H9 (cell line): Measurements from ENCODE around the gene MYRF. TPM values are rescaled to one million over a fixed set of nuclear protein-coding genes. Genes with fewer than 3 reads are reported as not detected.
A peak's percentile ranks its signal among the peaks of the same experiment; 100 is the strongest.

ENCODE experiments used
- DNase-seq: peaks from one replicate; pipeline ENCODE4 v3.0.0-alpha.2; 2017
- H2AFZ ChIP-seq: one replicate; pipeline ENCODE4 v1.6.1; 2013; ENCODE audit warnings: mild to moderate bottlenecking, low read length, control low read depth, moderate library complexity
- H2AK5ac ChIP-seq: 2 replicates; pipeline ENCODE4 v1.6.1; 2013; ENCODE audit warnings: low read length, control low read depth, mixed read lengths; ENCODE audit not compliant: insufficient read length
- H2BK120ac ChIP-seq: one replicate; pipeline ENCODE4 v1.6.1; 2013; ENCODE audit warnings: low read depth, mild to moderate bottlenecking, low read length, control low read depth, inconsistent platforms; ENCODE audit not compliant: poor library complexity, severe bottlenecking
- H2BK12ac ChIP-seq: 2 replicates; pipeline ENCODE4 v1.6.1; 2013; ENCODE audit warnings: low read length, control low read depth, mixed read lengths, low read depth; ENCODE audit not compliant: insufficient read length
- H2BK15ac ChIP-seq: 2 replicates; pipeline ENCODE4 v1.6.1; 2013; ENCODE audit warnings: low read depth, low read length, control low read depth
- H2BK20ac ChIP-seq: one replicate; pipeline ENCODE4 v1.6.1; 2013; ENCODE audit warnings: low read depth, mild to moderate bottlenecking, low read length, control low read depth, inconsistent platforms; ENCODE audit not compliant: poor library complexity, severe bottlenecking
- H2BK5ac ChIP-seq: 2 replicates; pipeline ENCODE4 v1.6.1; 2013; ENCODE audit warnings: low read length, control low read depth, mixed read lengths; ENCODE audit not compliant: insufficient read length
- H3K14ac ChIP-seq: 2 replicates; pipeline ENCODE4 v1.6.1; 2013; ENCODE audit warnings: low read length, control low read depth; ENCODE audit not compliant: insufficient read depth
- H3K18ac ChIP-seq: 2 replicates; pipeline ENCODE4 v1.6.1; 2013; ENCODE audit warnings: low read depth, mild to moderate bottlenecking, mixed read lengths, low read length, control low read depth; ENCODE audit not compliant: insufficient read length
- H3K23ac ChIP-seq: 2 replicates; pipeline ENCODE4 v1.6.1; 2013; ENCODE audit warnings: low read length, control low read depth, mixed read lengths, low read depth; ENCODE audit not compliant: insufficient read length
- H3K23me2 ChIP-seq: 2 replicates; pipeline ENCODE4 v1.6.1; 2013; ENCODE audit warnings: low read depth, mild to moderate bottlenecking, mixed read lengths, low read length, control low read depth; ENCODE audit not compliant: insufficient read length, poor library complexity, severe bottlenecking
- H3K27ac ChIP-seq: 2 replicates; pipeline ENCODE4 v1.5.1; 2013; ENCODE audit warnings: low read length, control low read depth, mixed read lengths, low read depth; ENCODE audit not compliant: insufficient read length
- H3K27me3 ChIP-seq: 2 replicates; pipeline ENCODE4 v1.6.1; 2013; ENCODE audit warnings: low read length, control low read depth, inconsistent platforms; ENCODE audit not compliant: insufficient read depth
- H3K4ac ChIP-seq: 2 replicates; pipeline ENCODE4 v1.6.1; 2013; ENCODE audit warnings: low read depth, mild to moderate bottlenecking, control low read depth, inconsistent platforms, low read length, moderate library complexity
- H3K4me1 ChIP-seq: 2 replicates; pipeline ENCODE4 v1.6.1; 2013; ENCODE audit warnings: low read length, control low read depth, inconsistent platforms; ENCODE audit not compliant: insufficient read depth
- H3K4me2 ChIP-seq: 2 replicates; pipeline ENCODE4 v1.6.1; 2013; ENCODE audit warnings: low read length, control low read depth, mixed read lengths; ENCODE audit not compliant: insufficient read length, insufficient read depth
- H3K56ac ChIP-seq: 2 replicates; pipeline ENCODE4 v1.6.1; 2013; ENCODE audit warnings: low read depth, mild to moderate bottlenecking, mixed read lengths, low read length, control low read depth; ENCODE audit not compliant: insufficient read length
- H3K79me1 ChIP-seq: 2 replicates; pipeline ENCODE4 v1.6.1; 2013; ENCODE audit warnings: low read depth, mild to moderate bottlenecking, moderate library complexity, low read length, control low read depth, inconsistent platforms; ENCODE audit not compliant: insufficient read depth, poor library complexity, severe bottlenecking
- H3K79me2 ChIP-seq: 2 replicates; pipeline ENCODE4 v1.6.1; 2013; ENCODE audit warnings: low read length, control low read depth, inconsistent platforms; ENCODE audit not compliant: insufficient read depth
- H3K9ac ChIP-seq: 2 replicates; pipeline ENCODE4 v1.6.1; 2013; ENCODE audit warnings: low read length, control low read depth, mixed read lengths; ENCODE audit not compliant: insufficient read length; ENCODE audit errors: extremely low read depth
- H3K9me3 ChIP-seq: one replicate; pipeline ENCODE4 v1.6.1; 2013; ENCODE audit warnings: low read depth, low read length, inconsistent platforms; ENCODE audit not compliant: control insufficient read depth
- H3T11ph ChIP-seq: one replicate; pipeline ENCODE4 v1.6.1; 2013; ENCODE audit warnings: mild to moderate bottlenecking, low read length, control low read depth, inconsistent platforms
- H4K20me1 ChIP-seq: one replicate; pipeline ENCODE4 v1.6.1; 2013; ENCODE audit not compliant: control insufficient read depth, insufficient read length, insufficient read depth
- H4K5ac ChIP-seq: 2 replicates; pipeline ENCODE4 v1.6.1; 2013; ENCODE audit warnings: low read depth, mild to moderate bottlenecking, mixed read lengths, low read length, control low read depth; ENCODE audit not compliant: insufficient read length
- H4K8ac ChIP-seq: replicated peaks from 2 replicates; pipeline ENCODE4 v1.6.1; 2013; ENCODE audit warnings: low read length, control low read depth, mixed read lengths, low read depth; ENCODE audit not compliant: insufficient read length
- H4K91ac ChIP-seq: 2 replicates; pipeline ENCODE4 v1.6.1; 2013; ENCODE audit warnings: low read depth, mild to moderate bottlenecking, moderate library complexity, mixed read lengths, low read length, control low read depth; ENCODE audit not compliant: insufficient read length
- H3K27ac Mint-ChIP-seq, 3 experiments: 2 replicates in 2 of 3; 3 replicates in 1 of 3; pipeline ENCODE4 v1.8.0; 2020 to 2021; ENCODE audit warnings: mixed read lengths in 3 of 3, mild to moderate bottlenecking in 1 of 3, moderate library complexity in 1 of 3
- H3K27me3 Mint-ChIP-seq: 2 replicates; pipeline ENCODE4 v1.8.0; 2021; ENCODE audit warnings: low read depth, mild to moderate bottlenecking, moderate library complexity, mixed read lengths
- H3K36me3 Mint-ChIP-seq, 3 experiments: 2 replicates in 2 of 3; 3 replicates in 1 of 3; pipeline ENCODE4 v1.8.0; 2020 to 2021; ENCODE audit warnings: low read depth in 3 of 3, mixed read lengths in 3 of 3; ENCODE audit not compliant: insufficient read depth in 1 of 3
- H3K4me1 Mint-ChIP-seq, 2 experiments: 2 replicates each; pipeline ENCODE4 v1.8.0; 2020; ENCODE audit warnings: mixed read lengths in 2 of 2
- H3K4me3 Mint-ChIP-seq, 2 experiments: 2 replicates in 1 of 2; 3 replicates in 1 of 2; pipeline ENCODE4 v1.8.0; 2020 to 2021; ENCODE audit warnings: mild to moderate bottlenecking in 2 of 2, mixed read lengths in 2 of 2, moderate library complexity in 1 of 2
- H3K9me3 Mint-ChIP-seq, 2 experiments: 2 replicates in 1 of 2; 3 replicates in 1 of 2; pipeline ENCODE4 v1.8.0; 2020; ENCODE audit warnings: mild to moderate bottlenecking in 2 of 2, mixed read lengths in 2 of 2, moderate library complexity in 1 of 2
- WGBS: extraction: QIAGEN DNeasy Blood & Tissue Kit; methylation state at CpG from one replicate; pipeline ENCODE4 v1.1.7; 2013; ENCODE audit warnings: missing lambda C conversion rate, low lambda C conversion rate, mixed read lengths; ENCODE audit not compliant: insufficient read length; ENCODE audit errors: extremely low coverage; 5-methylcytosine and 5-hydroxymethylcytosine counted together
- total RNA-seq: library from RNA; stranded (reverse); gene quantifications from 2 replicates; pipeline ENCODE4 v1.2.1, GENCODE V29; 2021
- TF ChIP-seq, protein P1 (sequence below): fragments of 200-600 bp; sonication (generic); conservative IDR thresholded peaks from 3 replicates; pipeline ENCODE4 v1.8.0; 2021; ENCODE audit warnings: antibody characterized with exemption, mild to moderate bottlenecking

The MYRF gene
- total RNA-seq, 1 experiment from 2014 or later, result 13.9 TPM

DNA sequence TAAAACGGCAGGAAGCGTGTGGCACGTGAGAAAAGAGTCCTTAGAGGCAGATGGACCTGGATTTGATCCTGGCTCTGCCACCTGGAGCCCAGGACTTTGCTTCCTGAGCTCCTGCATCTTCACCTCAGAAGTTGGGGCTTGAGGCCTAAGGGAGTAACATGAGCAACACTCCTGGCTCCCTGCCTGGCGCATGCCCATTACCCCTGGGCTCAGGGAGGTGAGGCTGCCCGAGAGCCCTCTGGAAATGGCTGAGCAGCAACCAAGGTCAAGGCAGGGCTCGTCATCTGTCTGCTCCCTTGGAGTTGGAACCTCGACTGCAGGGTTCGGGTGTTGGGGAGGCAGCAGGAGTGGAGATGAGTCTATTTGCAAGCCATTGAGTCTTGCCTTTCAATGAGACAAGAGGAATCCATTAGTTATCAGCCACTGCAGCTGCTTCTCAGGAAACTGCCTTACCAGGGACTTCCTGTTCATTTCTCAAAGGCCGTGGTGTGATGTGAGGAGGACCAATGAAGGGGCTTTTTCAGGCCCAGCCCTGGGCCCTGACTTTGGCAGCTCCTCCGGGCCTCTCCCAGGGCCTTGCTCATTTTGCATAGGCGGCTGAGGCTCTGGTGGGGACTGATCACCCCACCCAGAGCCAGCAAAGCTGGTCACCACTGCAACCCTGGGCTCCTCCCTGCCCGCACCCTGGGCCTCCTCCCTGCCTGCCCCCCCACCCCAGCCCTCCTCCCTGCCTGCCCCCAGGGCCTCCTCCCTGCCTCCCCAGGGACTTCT, 82.0 kb downstream of the MYRF start:
- Histone ChIP-seq H3K18ac (peak overlapping the region; percentile 13), H3K27me3 (no peaks in the 10 kb centered on the region), H4K8ac (no peak overlapping the region), H3K4me2 (no peak overlapping the region), H3K23ac (no peak overlapping the region), H2BK15ac (no peak overlapping the region), H3K9ac (no peak overlapping the region), H3K56ac (no peak overlapping the region), H3K9me3 (no peaks in the 10 kb centered on the region), H3K79me2 (peaks cover 32% of the 10 kb centered on the region; the same call in 1 of the 2 replicates), H3T11ph (no peak overlapping the region), H4K20me1 (no peaks in the 10 kb centered on the region), H2BK20ac (no peak overlapping the region), H3K4me1 (peaks cover 11% of the 10 kb centered on the region; the same call in 1 of the 2 replicates), H2BK12ac (no peak overlapping the region), H3K4ac (no peak overlapping the region), H2BK5ac (peak overlapping the region; percentile 36), H2AFZ (no peak overlapping the region), H4K91ac (no peak overlapping the region), H3K14ac (no peak overlapping the region), H2AK5ac (no peak overlapping the region), H3K79me1 (peaks cover 4% of the 10 kb centered on the region), H2BK120ac (no peak overlapping the region), H3K23me2 (peaks cover 5% of the 10 kb centered on the region), H4K5ac (no peak overlapping the region), H3K27ac (peak overlapping the region; percentile 57)
- Mint-ChIP-seq H3K4me1 (peaks cover 56 to 59% of the 10 kb centered on the region in 2 experiments), H3K27me3 (no peaks in the 10 kb centered on the region), H3K9me3 (no peaks in the 10 kb centered on the region), H3K27ac (peak overlapping the region; percentile 92 to 98 (median 96)), H3K4me3 (peak overlapping the region in 1 of 2 experiments; percentile 70; a peak in 2 of 5 replicates), H3K36me3 (peaks cover 35 to 58% (median 58%) of the 10 kb centered on the region in 3 experiments)
- TF ChIP-seq, protein P1, sequence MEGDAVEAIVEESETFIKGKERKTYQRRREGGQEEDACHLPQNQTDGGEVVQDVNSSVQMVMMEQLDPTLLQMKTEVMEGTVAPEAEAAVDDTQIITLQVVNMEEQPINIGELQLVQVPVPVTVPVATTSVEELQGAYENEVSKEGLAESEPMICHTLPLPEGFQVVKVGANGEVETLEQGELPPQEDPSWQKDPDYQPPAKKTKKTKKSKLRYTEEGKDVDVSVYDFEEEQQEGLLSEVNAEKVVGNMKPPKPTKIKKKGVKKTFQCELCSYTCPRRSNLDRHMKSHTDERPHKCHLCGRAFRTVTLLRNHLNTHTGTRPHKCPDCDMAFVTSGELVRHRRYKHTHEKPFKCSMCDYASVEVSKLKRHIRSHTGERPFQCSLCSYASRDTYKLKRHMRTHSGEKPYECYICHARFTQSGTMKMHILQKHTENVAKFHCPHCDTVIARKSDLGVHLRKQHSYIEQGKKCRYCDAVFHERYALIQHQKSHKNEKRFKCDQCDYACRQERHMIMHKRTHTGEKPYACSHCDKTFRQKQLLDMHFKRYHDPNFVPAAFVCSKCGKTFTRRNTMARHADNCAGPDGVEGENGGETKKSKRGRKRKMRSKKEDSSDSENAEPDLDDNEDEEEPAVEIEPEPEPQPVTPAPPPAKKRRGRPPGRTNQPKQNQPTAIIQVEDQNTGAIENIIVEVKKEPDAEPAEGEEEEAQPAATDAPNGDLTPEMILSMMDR, result no peak
- WGBS, result no CpG with 5 or more reads among the region's 12 CpGs
- DNase-seq, result peak; percentile 90
